Activated T-helper 1 cell treated with anti-CD3 and anti-CD28 coated beads, Interleukin-2, amount 50 U/mL, for 16 hours (primary cell): ENCODE data around the gene MAGEA2B.
"Not testable (repeated sequence)": the region's sequence is repeated elsewhere in the genome, so short reads cannot be mapped to it uniquely, and the experiment has no call there.

Experiments used
- DNase-seq, 2 donors: peaks; one replicate each; pipeline ENCODE4 v3.0.0-alpha.2; 2020; ENCODE audit warnings: low read depth in 1 of 2, low spot score in 1 of 2

MAGEA2B gene

GRCh38 chrX:152754871-152755270 lies 40.4 kb downstream of the MAGEA2B start:
- DNase-seq, result not testable (repeated sequence)

GRCh38 chrX:152758918-152759317 lies 44.5 kb downstream of the MAGEA2B start, which contains the start of gene CSAG3:
Gene CSAG3 (plus strand): TSS chrX:152759218.
- not testable (repeated sequence) for DNase-seq

- DNase-seq, result not testable (repeated sequence)
These were observed 45.1 kb downstream of the MAGEA2B start for GRCh38 chrX:152759544-152759943.

- DNase-seq, result not testable (repeated sequence)
These were observed 47.2 kb downstream of the MAGEA2B start for GRCh38 chrX:152761582-152761981.

GRCh38 chrX:152766562-152766961 lies 52.1 kb downstream of the MAGEA2B start:
- not testable (repeated sequence) for DNase-seq
